K562 (cell line): ENCODE measurements around the gene ACTR3. TPM values are rescaled to one million over a fixed set of nuclear protein-coding genes. Genes with fewer than 3 reads are reported as not detected.

Experiments used
- ATAC-seq: fragments of 200-7000 bp; cut with Tn5 transposase; 3 replicates; pipeline ENCODE4 v1.9.1; 2020; ENCODE audit warnings: moderate library complexity
- BruUV-seq: library from RNA; stranded (reverse); fragments of 400-500 nt; replicated peaks from 2 replicates; lab custom pipeline; 2021; lab: Mats Ljungman, UMichigan
- CTCF ChIA-PET: fragments of 300-600 bp; formaldehyde crosslinking; extraction: SDS; loops from one replicate; lab custom pipeline; 2021; ENCODE audit warnings: low intra/inter-chr PET ratio; lab: Yijun Ruan, JAX
- POLR2A ChIA-PET: fragments of 300-600, 350-650 bp; sonication (Branson Sonifier 250); formaldehyde crosslinking; extraction: SDS; loops from one replicate; lab custom pipeline; 2021; ENCODE audit warnings: antibody characterized with exemption, inconsistent platforms; lab: Yijun Ruan, JAX
- DNase-seq, 4 experiments: peaks; one replicate each; pipeline versions ENCODE4 v3.0.0 to v3.0.0-alpha.2; 2011 to 2018; ENCODE audit warnings: low spot score in 3 of 4, mixed read lengths in 3 of 4; ENCODE audit errors: extremely low read depth in 1 of 4
- FAIRE-seq: peaks from 2 replicates; lab custom pipeline; 2011; peaks lifted over from hg19 to GRCh38; lab: Jason Lieb, UNC
- H2AFZ ChIP-seq: 2 replicates; pipeline ENCODE4 v1.6.0; 2011; ENCODE audit warnings: low read depth, low read length, control low read depth, inconsistent platforms
- H3K27ac ChIP-seq: fragments of 200-600 bp; 3 replicates; pipeline ENCODE4 v1.8.0; 2011; ENCODE audit warnings: low read depth, mild to moderate bottlenecking, control low read depth, inconsistent platforms, low read length, moderate library complexity, mixed read lengths; ENCODE audit errors: extremely low read depth
- H3K27me3 ChIP-seq, 2 experiments: fragments of 300-600 bp in 1 of 2; 2 replicates in 1 of 2; 3 replicates in 1 of 2; pipeline versions ENCODE4 v1.6.0 to v1.8.0; 2011; ENCODE audit warnings: inconsistent platforms in 2 of 2, low read length in 2 of 2, mild to moderate bottlenecking in 1 of 2, mixed read lengths in 1 of 2, moderate library complexity in 1 of 2; ENCODE audit not compliant: control insufficient read depth in 2 of 2, insufficient read depth in 2 of 2
- H3K36me3 ChIP-seq: fragments of 300-600 bp; 3 replicates; pipeline ENCODE4 v1.8.0; 2011; ENCODE audit warnings: mild to moderate bottlenecking, low read length, inconsistent platforms; ENCODE audit not compliant: control insufficient read depth, insufficient read depth
- H3K4me1 ChIP-seq, 2 experiments: fragments of 200-600 bp in 1 of 2; replicated peaks in 1 of 2; 2 replicates in 1 of 2; 3 replicates in 1 of 2; pipeline versions ENCODE4 v1.5.1 to v1.8.0; 2011; ENCODE audit warnings: inconsistent platforms in 2 of 2, low read length in 2 of 2, mild to moderate bottlenecking in 1 of 2, mixed read lengths in 1 of 2, moderate library complexity in 1 of 2; ENCODE audit not compliant: control insufficient read depth in 2 of 2, insufficient read depth in 2 of 2
- H3K4me2 ChIP-seq: 2 replicates; pipeline ENCODE4 v1.6.1; 2011; ENCODE audit warnings: low read length, control low read depth, inconsistent platforms, mixed read lengths; ENCODE audit not compliant: insufficient read depth
- H3K4me3 ChIP-seq: fragments of 200-600 bp; sonication (generic), shearing (Covaris generic); 2 replicates; pipeline ENCODE4 v1.5.1; 2016; ENCODE audit warnings: control low read depth, inconsistent platforms
- H3K79me2 ChIP-seq: fragments of 200-600 bp; 3 replicates; pipeline ENCODE4 v1.8.0; 2011; ENCODE audit warnings: low read length, inconsistent platforms; ENCODE audit not compliant: control insufficient read depth, insufficient read depth
- H3K9ac ChIP-seq, 2 experiments: 2 replicates each; pipeline versions ENCODE4 v1.6.0 to v1.6.1; 2011; ENCODE audit warnings: low read depth in 2 of 2, low read length in 2 of 2, control low read depth in 1 of 2, inconsistent platforms in 1 of 2, mild to moderate bottlenecking in 1 of 2, mixed read lengths in 1 of 2; ENCODE audit not compliant: insufficient read depth in 1 of 2
- H3K9me1 ChIP-seq: one replicate; pipeline ENCODE4 v1.6.0; 2011; ENCODE audit warnings: inconsistent platforms, mild to moderate bottlenecking, low read length, moderate library complexity; ENCODE audit not compliant: control insufficient read depth, insufficient read depth
- H3K9me3 ChIP-seq: replicated peaks from 2 replicates; pipeline ENCODE4 v1.5.1; 2011; ENCODE audit warnings: low read depth, low read length, inconsistent platforms; ENCODE audit not compliant: control insufficient read depth, insufficient read depth
- H4K20me1 ChIP-seq: replicated peaks from 2 replicates; pipeline ENCODE4 v1.6.1; 2011; ENCODE audit warnings: low read length, inconsistent platforms, mixed read lengths; ENCODE audit not compliant: control insufficient read depth, insufficient read depth
- BDP1 ChIP-seq: IDR thresholded peaks from 3 replicates; pipeline ENCODE4 v1.6.1; 2011; ENCODE audit not compliant: insufficient read length, insufficient read depth
- BHLHE40 ChIP-seq: IDR thresholded peaks from 2 replicates; pipeline ENCODE4 v1.6.1; 2011; ENCODE audit warnings: low read length, improper control_type of control experiment
- BRD4 ChIP-seq: fragments of 200-600 bp; sonication (generic); IDR thresholded peaks from 2 replicates; pipeline ENCODE4 v1.6.1; 2017; ENCODE audit warnings: inconsistent platforms
- CBX5 ChIP-seq: IDR thresholded peaks from 2 replicates; pipeline ENCODE4 v1.6.1; 2014; ENCODE audit warnings: low read depth, borderline replicate concordance
- CBX8 ChIP-seq: fragments of 200-600 bp; sonication (generic); IDR thresholded peaks from 2 replicates; pipeline ENCODE4 v1.6.1; 2012; ENCODE audit warnings: borderline replicate concordance, mixed run types, low read depth, mild to moderate bottlenecking, moderate library complexity, mixed read lengths, low read length, control low read depth, inconsistent platforms; ENCODE audit not compliant: poor library complexity, severe bottlenecking; ENCODE audit errors: extremely low read depth
- COPS2 ChIP-seq: fragments of 450-650 bp; conservative IDR thresholded peaks from 2 replicates; pipeline ENCODE4 v1.6.1; 2016; ENCODE audit warnings: mild to moderate bottlenecking, moderate library complexity
- ELF2 ChIP-seq: fragments of 250-450 bp; sonication (Bioruptor Pico); IDR thresholded peaks from 2 replicates; pipeline ENCODE4 v1.5.0; 2021; ENCODE audit warnings: mild to moderate bottlenecking
- FOSL1 ChIP-seq: fragments of 200-800 bp; sonication (Bioruptor generic); conservative IDR thresholded peaks from 2 replicates; pipeline ENCODE4 v1.6.1; 2016; ENCODE audit warnings: missing genetic modification characterization, missing compliant biosample characterization
- FUS ChIP-seq: fragments of 200-400 bp; formaldehyde crosslinking; optimal IDR thresholded peaks from 2 replicates; pipeline ENCODE3; 2017; ENCODE audit warnings: low read depth, low read length
- HDAC6 ChIP-seq: IDR thresholded peaks from 2 replicates; pipeline ENCODE4 v1.6.1; 2012; ENCODE audit warnings: low read depth, mild to moderate bottlenecking, control low read depth, inconsistent platforms, low read length, moderate library complexity
- ILF3 ChIP-seq: fragments of 450-650 bp; IDR thresholded peaks from 2 replicates; pipeline ENCODE4 v1.6.1; 2018; ENCODE audit warnings: antibody characterized with exemption, mild to moderate bottlenecking, moderate library complexity, borderline replicate concordance
- NRF1 ChIP-seq, 2 experiments: fragments of 450-650 bp; IDR thresholded peaks in 1 of 2; conservative IDR thresholded peaks in 1 of 2; 2 replicates each; pipeline ENCODE4 v1.6.1; 2014; ENCODE audit warnings: mild to moderate bottlenecking in 2 of 2
- POLR2AphosphoS5 ChIP-seq: IDR thresholded peaks from 2 replicates; pipeline ENCODE4 v1.6.1; 2011; ENCODE audit warnings: mild to moderate bottlenecking, low read depth, low read length, moderate library complexity; ENCODE audit not compliant: control insufficient read depth, insufficient read depth
- PRPF4 ChIP-seq: fragments of 200-400 bp; formaldehyde crosslinking; IDR thresholded peaks from one replicate; pipeline ENCODE4 v1.6.1; 2017; ENCODE audit warnings: low read length, low read depth, mild to moderate bottlenecking; ENCODE audit not compliant: insufficient read depth, poor library complexity, severe bottlenecking
- RFX1 ChIP-seq: fragments of 450-650 bp; IDR thresholded peaks from 2 replicates; pipeline ENCODE4 v1.6.1; 2016; ENCODE audit warnings: mild to moderate bottlenecking, moderate library complexity
- RNF2 ChIP-seq: sonication (generic); IDR thresholded peaks from 2 replicates; pipeline ENCODE4 v1.6.1; 2016
- SIRT6 ChIP-seq: IDR thresholded peaks from one replicate; pipeline ENCODE4 v1.6.1; 2012; ENCODE audit warnings: low read depth, mild to moderate bottlenecking, control low read depth, inconsistent platforms, low read length, moderate library complexity
- SP2 ChIP-seq: IDR thresholded peaks from 2 replicates; pipeline ENCODE4 v1.6.1; 2011; ENCODE audit warnings: mild to moderate bottlenecking, low read depth, low read length, moderate library complexity; ENCODE audit not compliant: poor library complexity, severe bottlenecking; ENCODE audit errors: extremely low read depth
- WHSC1 ChIP-seq: IDR thresholded peaks from one replicate; pipeline ENCODE4 v1.6.1; 2012; ENCODE audit warnings: low read length, control low read depth, inconsistent platforms
- ZNF23 ChIP-seq: fragments of 250-450 bp; sonication (Bioruptor Pico); IDR thresholded peaks from 2 replicates; pipeline ENCODE4 v1.4.0; 2020; ENCODE audit warnings: mild to moderate bottlenecking
- ZNF584 ChIP-seq: fragments of 200-800 bp; sonication (Bioruptor generic); IDR thresholded peaks from 2 replicates; pipeline ENCODE4 v1.6.1; 2016; ENCODE audit warnings: low read depth, mild to moderate bottlenecking, missing genetic modification characterization, missing compliant biosample characterization
- WGBS: fragments of 100-300 bp; shearing (Covaris generic); methylation state at CpG from one replicate; pipeline ENCODE4 v1.1.6; 2016; ENCODE audit warnings: low coverage, mixed read lengths; ENCODE audit not compliant: insufficient coverage; ENCODE audit errors: missing lambda C conversion rate; 5-methylcytosine and 5-hydroxymethylcytosine counted together
- in situ Hi-C: fragments of 300-500 bp; cut with MboI; formaldehyde crosslinking; loops from 4 replicates; pipeline ENCODE4 v1.15.0; 2018; ENCODE audit warnings: inconsistent platforms, mixed read lengths
- intact Hi-C: fragments of 100-400 bp; cut with micrococcal nuclease; formaldehyde crosslinking; loops from 2 replicates; pipeline ENCODE4 v1.14.2; 2022
- polyA plus RNA-seq, 8 experiments: library from polyadenylated mRNA; depleted of rRNA in 4 of 8; stranded (reverse) in 5 of 8; unstranded in 3 of 8; fragments of >200 nt; fragmentation: Nextera tagmentation in 2 of 8; fragmentation: Illumina TruSeq in 1 of 8; extraction: Ambion mirVana in 2 of 8; extraction: Trizol in 1 of 8; gene quantifications; 2 replicates each; pipeline versions ENCODE4 v1.2.1 to v1.2.3, GENCODE V29; 2011 to 2014; ENCODE audit warnings: inconsistent platforms in 1 of 8, missing spikeins in 1 of 8
- total RNA-seq, 7 experiments: library from RNA; depleted of rRNA in 6 of 7; stranded (reverse); fragments of >200 nt in 6 of 7; fragmentation: Illumina TruSeq in 2 of 7; extraction: Trizol in 2 of 7; gene quantifications; 2 replicates each; pipeline versions ENCODE4 v1.2.1 to v1.2.3, GENCODE V29; 2011 to 2021; ENCODE audit warnings: low replicate concordance in 1 of 7
- TF ChIP-seq, protein P1 (sequence below): fragments of 450-650 bp; IDR thresholded peaks from 2 replicates; pipeline ENCODE4 v1.6.1; 2017; ENCODE audit warnings: antibody characterized with exemption

Gene ACTR3
- total and polyA plus RNA-seq, 9 of the 15 experiments (the other 6 are each of a cell fraction or from before 2014, with no cell fraction given) = 49.0 to 354 (median 249) TPM

DNA sequence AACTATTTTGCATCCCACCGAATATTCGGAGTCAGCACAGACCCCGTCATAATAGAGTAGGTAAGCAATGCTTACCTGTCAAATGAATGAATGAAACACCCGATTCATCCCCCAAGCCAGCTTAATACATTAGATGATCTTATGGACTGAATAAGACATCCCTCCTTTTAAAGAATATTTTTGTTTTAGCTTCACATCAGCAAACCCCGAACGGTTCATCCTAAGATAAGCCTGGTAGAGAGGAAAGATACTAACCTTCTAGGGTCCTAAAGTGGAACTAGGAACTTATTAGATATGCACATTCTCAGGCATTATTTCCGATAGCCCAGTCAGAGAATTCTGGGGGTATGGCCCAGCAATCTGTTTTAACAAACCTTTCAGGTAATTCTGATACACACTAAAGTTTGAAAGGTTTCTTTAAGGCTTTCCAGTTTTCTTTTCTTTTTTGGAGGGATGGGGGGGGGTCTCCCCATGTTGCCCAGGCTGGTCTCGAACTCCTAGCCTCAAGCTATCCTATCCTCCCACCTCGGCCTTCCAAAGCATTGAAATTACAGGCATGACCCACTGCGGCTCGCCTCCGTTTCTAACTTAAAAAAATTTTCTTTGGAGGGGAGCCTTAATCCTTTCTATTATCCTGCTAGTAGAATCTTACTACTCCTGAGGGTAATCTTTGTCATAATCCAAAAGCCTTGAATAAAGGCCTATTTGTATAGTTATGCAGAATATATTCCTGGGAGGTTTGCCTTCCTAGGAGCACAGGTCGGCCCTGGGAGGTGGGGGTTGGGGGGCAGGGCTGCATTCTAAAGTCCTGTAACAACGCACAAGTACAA is 1.0 kb upstream of the ACTR3 start:
- intact Hi-C loops = loop anchor here (2.0 kb wide), 1 partner anchor 132 kb away; the partner anchor contains the start of gene SLC35F5
- WGBS = 15% methylated on average over 14 of the region's 14 CpGs
- peak overlapping the region; percentile 93 for H3K4me2 ChIP-seq
- H3K36me3 ChIP-seq = no peaks in the 10 kb centered on the region
- DNase-seq (no peak), FAIRE-seq (no peak), ATAC-seq (no peak)
- H3K4me1 ChIP-seq = peaks cover 15 to 22% of the 10 kb centered on the region in 2 experiments
- H3K9me1 ChIP-seq = no peaks in the 10 kb centered on the region
- H3K79me2 ChIP-seq = peaks cover 61% of the 10 kb centered on the region
- peak overlapping the region; percentile 86 for H3K4me3 ChIP-seq
- H3K9me3 ChIP-seq = no peaks in the 10 kb centered on the region
- BruUV-seq = TSS peak; percentile 82
- ChIA-PET POLR2A (interaction anchor here (0.6 to 4.4 kb wide), 9 partner anchors 14 to 141 kb away, joined by 3 to 75 read pairs (median 3); partner anchors contain the start of gene SLC35F5), CTCF (no interaction called here)
- H4K20me1 ChIP-seq = no peaks in the 10 kb centered on the region
- in situ Hi-C loops = no loop called here
- H3K9ac ChIP-seq = peak overlapping the region; percentile 80 to 93; a peak in 3 of 4 replicates
- H2AFZ ChIP-seq = peak overlapping the region; percentile 94
- H3K27me3 ChIP-seq = no peaks in the 10 kb centered on the region
- H3K27ac ChIP-seq = peak overlapping the region; percentile 95
- no peak for TF ChIP-seq FUS
- no peak for TF ChIP-seq ZNF584 (CRISPR knock-in tag)
- TF ChIP-seq SIRT6 = no peak
- TF ChIP-seq WHSC1 = no peak
- TF ChIP-seq ILF3 = no peak
- 0 out of 2 replicates have a peak, but pooled peaks have one; percentile 41 for TF ChIP-seq ELF2
- TF ChIP-seq CBX8 = no peak
- no peak for TF ChIP-seq NRF1 (conservative IDR thresholded peaks at IDR 0.05 in 1 of 2, IDR thresholded peaks at IDR 0.05 in 1 of 2)
- no peak for TF ChIP-seq BDP1
- TF ChIP-seq COPS2 = no peak
- TF ChIP-seq HDAC6 = no peak
- TF ChIP-seq RFX1 = 0 out of 2 replicates have a peak, but pooled peaks have one; percentile 7
- no peak for TF ChIP-seq FOSL1
- no peak for TF ChIP-seq RNF2
- no peak for TF ChIP-seq CBX5
- TF ChIP-seq BHLHE40 = no peak
- TF ChIP-seq, protein P1, sequence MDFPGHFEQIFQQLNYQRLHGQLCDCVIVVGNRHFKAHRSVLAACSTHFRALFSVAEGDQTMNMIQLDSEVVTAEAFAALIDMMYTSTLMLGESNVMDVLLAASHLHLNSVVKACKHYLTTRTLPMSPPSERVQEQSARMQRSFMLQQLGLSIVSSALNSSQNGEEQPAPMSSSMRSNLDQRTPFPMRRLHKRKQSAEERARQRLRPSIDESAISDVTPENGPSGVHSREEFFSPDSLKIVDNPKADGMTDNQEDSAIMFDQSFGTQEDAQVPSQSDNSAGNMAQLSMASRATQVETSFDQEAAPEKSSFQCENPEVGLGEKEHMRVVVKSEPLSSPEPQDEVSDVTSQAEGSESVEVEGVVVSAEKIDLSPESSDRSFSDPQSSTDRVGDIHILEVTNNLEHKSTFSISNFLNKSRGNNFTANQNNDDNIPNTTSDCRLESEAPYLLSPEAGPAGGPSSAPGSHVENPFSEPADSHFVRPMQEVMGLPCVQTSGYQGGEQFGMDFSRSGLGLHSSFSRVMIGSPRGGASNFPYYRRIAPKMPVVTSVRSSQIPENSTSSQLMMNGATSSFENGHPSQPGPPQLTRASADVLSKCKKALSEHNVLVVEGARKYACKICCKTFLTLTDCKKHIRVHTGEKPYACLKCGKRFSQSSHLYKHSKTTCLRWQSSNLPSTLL = no peak
- 0 out of 2 replicates have a peak, but pooled peaks have one; percentile 0 for TF ChIP-seq BRD4
- TF ChIP-seq SP2 = no peak
- TF ChIP-seq PRPF4 = no peak
- no peak for TF ChIP-seq POLR2AphosphoS5
- no peak for TF ChIP-seq ZNF23
